OCI-LY7 (cell line): ENCODE measurements around the gene TCHH. TPM values are rescaled to one million over a fixed set of nuclear protein-coding genes. Genes with fewer than 3 reads are reported as not detected.

ENCODE experiments used
- BruUV-seq: library from RNA; stranded (reverse); fragments of 400-500 nt; replicated peaks from 2 replicates; lab custom pipeline; 2021; lab: Mats Ljungman, UMichigan
- CTCF ChIA-PET: fragments of 300-600 bp; sonication (Branson Sonifier 250); formaldehyde crosslinking; loops from one replicate; lab custom pipeline; 2022; ENCODE audit warnings: antibody characterized with exemption; ENCODE audit not compliant: unreplicated experiment; lab: Charles Lee
- POLR2A ChIA-PET: fragments of 300-600 bp; sonication (Branson Sonifier 250); formaldehyde crosslinking; loops from one replicate; lab custom pipeline; 2022; ENCODE audit warnings: antibody characterized with exemption; lab: Charles Lee
- DNase-seq: peaks from one replicate; pipeline ENCODE4 v3.0.0-alpha.2; 2015; ENCODE audit warnings: low spot score
- H2AFZ ChIP-seq: fragments of 200-600 bp; sonication (generic), shearing (Covaris generic); 2 replicates; pipeline ENCODE4 v1.6.1; 2014; ENCODE audit warnings: mild to moderate bottlenecking, antibody characterized with exemption, low read length, moderate library complexity
- H3K27ac ChIP-seq: fragments of 200-600 bp; sonication (generic); 2 replicates; pipeline ENCODE4 v1.5.1; 2014; ENCODE audit warnings: mixed run types, low read depth, mild to moderate bottlenecking, moderate library complexity, low read length, inconsistent platforms; ENCODE audit not compliant: poor library complexity, severe bottlenecking
- H3K36me3 ChIP-seq: fragments of 200-600 bp; sonication (generic); 2 replicates; pipeline ENCODE4 v1.6.1; 2014; ENCODE audit warnings: mild to moderate bottlenecking, antibody characterized with exemption, low read length, moderate library complexity, mixed read lengths; ENCODE audit not compliant: insufficient read depth
- H3K4me1 ChIP-seq: fragments of 200-600 bp; sonication (generic); 2 replicates; pipeline ENCODE4 v1.5.1; 2014; ENCODE audit warnings: mild to moderate bottlenecking, low read length; ENCODE audit not compliant: insufficient read depth, poor library complexity, severe bottlenecking
- H3K4me2 ChIP-seq: fragments of 200-600 bp; sonication (generic); 2 replicates; pipeline ENCODE4 v1.6.1; 2014; ENCODE audit warnings: mild to moderate bottlenecking, low read length
- H3K4me3 ChIP-seq: fragments of 200-600 bp; sonication (generic); 2 replicates; pipeline ENCODE4 v1.5.1; 2014; ENCODE audit warnings: mild to moderate bottlenecking, low read depth, low read length; ENCODE audit not compliant: poor library complexity, severe bottlenecking
- H3K79me2 ChIP-seq: fragments of 200-600 bp; sonication (generic); 2 replicates; pipeline ENCODE4 v1.6.1; 2016; ENCODE audit warnings: low read depth, mild to moderate bottlenecking, low read length, moderate library complexity, mixed read lengths; ENCODE audit not compliant: insufficient read depth
- H3K9me2 ChIP-seq: fragments of 200-600 bp; sonication (generic); 2 replicates; pipeline ENCODE4 v1.6.1; 2016; ENCODE audit warnings: mild to moderate bottlenecking, low read length, mixed read lengths; ENCODE audit not compliant: insufficient read depth
- H3K9me3 ChIP-seq: fragments of 200-600 bp; sonication (generic); 2 replicates; pipeline ENCODE4 v1.6.1; 2014; ENCODE audit warnings: mild to moderate bottlenecking, mixed run types, low read length, mixed read lengths
- H4K20me1 ChIP-seq: fragments of 200-600 bp; sonication (generic); 2 replicates; pipeline ENCODE4 v1.6.1; 2014; ENCODE audit warnings: mild to moderate bottlenecking, antibody characterized with exemption, low read length, moderate library complexity, mixed read lengths; ENCODE audit not compliant: insufficient read depth
- EZH2phosphoT487 ChIP-seq: fragments of 200-600 bp; sonication (generic); IDR thresholded peaks from 2 replicates; pipeline ENCODE4 v1.6.1; 2018; ENCODE audit warnings: low read depth, borderline replicate concordance, mild to moderate bottlenecking, mixed run types, antibody characterized with exemption, low read length, moderate library complexity, mixed read lengths
- intact Hi-C: fragments of 100-400 bp; cut with micrococcal nuclease; formaldehyde crosslinking; loops from one replicate; pipeline ENCODE4 v1.10.0; 2022; ENCODE audit not compliant: unreplicated experiment
- total RNA-seq, 2 experiments: library from RNA; depleted of rRNA in 1 of 2; stranded (reverse); fragments of >200 nt in 1 of 2; shearing (Covaris generic) in 1 of 2; gene quantifications; 2 replicates each; pipeline ENCODE4 v1.2.3, GENCODE V29; 2014 to 2022
- TF ChIP-seq, protein P1 (sequence below): fragments of 200-600 bp; sonication (generic); conservative IDR thresholded peaks from 2 replicates; pipeline ENCODE4 v1.5.1; 2014; ENCODE audit warnings: mild to moderate bottlenecking, antibody characterized with exemption, low read length, moderate library complexity, mixed read lengths

Gene TCHH
- total RNA-seq, 2 experiments from 2014 or later = not detected

DNA sequence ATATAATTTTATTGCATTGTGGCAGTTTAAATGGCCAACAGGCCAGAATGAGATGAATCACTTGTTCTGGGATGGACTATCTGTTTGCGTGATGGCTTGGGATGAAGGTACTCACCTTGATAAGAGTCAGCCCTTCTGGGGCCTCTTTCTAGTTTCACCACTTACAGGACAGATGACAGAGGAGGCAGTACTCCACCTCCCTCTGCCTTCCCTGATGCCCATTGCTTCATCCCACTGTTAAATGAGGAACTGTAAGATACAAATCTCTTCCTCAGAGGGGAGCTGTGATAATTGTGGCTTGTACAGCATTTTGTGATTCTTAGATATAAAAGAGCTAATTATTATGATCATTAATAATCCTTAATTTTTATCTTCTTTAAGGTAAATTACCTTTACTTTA is 3.7 kb upstream of the TCHH start:
- H3K4me2 ChIP-seq = no peak overlapping the region
- H4K20me1 ChIP-seq = no peaks in the 10 kb centered on the region
- intact Hi-C loops = no loop called here
- ChIA-PET CTCF (no interaction called here), POLR2A (no interaction called here)
- H3K36me3 ChIP-seq = no peaks in the 10 kb centered on the region
- no peak for DNase-seq
- no peak for TF ChIP-seq EZH2phosphoT487
- TF ChIP-seq, protein P1, sequence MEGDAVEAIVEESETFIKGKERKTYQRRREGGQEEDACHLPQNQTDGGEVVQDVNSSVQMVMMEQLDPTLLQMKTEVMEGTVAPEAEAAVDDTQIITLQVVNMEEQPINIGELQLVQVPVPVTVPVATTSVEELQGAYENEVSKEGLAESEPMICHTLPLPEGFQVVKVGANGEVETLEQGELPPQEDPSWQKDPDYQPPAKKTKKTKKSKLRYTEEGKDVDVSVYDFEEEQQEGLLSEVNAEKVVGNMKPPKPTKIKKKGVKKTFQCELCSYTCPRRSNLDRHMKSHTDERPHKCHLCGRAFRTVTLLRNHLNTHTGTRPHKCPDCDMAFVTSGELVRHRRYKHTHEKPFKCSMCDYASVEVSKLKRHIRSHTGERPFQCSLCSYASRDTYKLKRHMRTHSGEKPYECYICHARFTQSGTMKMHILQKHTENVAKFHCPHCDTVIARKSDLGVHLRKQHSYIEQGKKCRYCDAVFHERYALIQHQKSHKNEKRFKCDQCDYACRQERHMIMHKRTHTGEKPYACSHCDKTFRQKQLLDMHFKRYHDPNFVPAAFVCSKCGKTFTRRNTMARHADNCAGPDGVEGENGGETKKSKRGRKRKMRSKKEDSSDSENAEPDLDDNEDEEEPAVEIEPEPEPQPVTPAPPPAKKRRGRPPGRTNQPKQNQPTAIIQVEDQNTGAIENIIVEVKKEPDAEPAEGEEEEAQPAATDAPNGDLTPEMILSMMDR = no peak
- H3K9me2 ChIP-seq = no peaks in the 10 kb centered on the region
- H3K9me3 ChIP-seq = no peaks in the 10 kb centered on the region
- no peak overlapping the region for H3K27ac ChIP-seq
- no TSS peak for BruUV-seq
- no peak overlapping the region for H3K4me3 ChIP-seq
- no peaks in the 10 kb centered on the region for H3K79me2 ChIP-seq
- H3K4me1 ChIP-seq = no peaks in the 10 kb centered on the region
- no peak overlapping the region for H2AFZ ChIP-seq

DNA sequence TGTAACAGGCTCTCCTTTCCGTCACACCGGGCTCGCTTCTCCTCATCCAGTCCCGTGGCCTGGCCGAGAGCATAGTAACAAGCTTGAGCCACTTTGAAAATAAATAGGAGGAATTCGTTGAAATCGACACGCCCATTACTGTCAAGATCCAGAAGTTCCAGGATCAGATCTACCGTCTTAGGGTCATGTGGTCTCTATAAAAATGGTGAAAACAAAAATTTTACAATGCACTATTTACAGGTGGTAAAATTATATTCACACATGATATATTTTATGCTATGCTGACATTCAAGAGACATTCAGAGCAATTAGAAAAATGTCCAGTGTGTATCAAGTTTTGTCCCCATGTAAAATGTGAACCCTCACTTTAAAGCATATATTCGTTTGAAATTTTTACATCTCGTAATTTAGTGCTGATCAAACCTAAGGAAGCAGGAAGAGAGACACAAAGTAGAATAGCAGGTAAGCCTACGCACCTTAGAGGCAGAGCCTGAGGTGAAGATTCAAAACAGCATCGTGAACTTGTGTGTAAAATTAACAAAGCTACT is 2.3 kb downstream of the TCHH start:
- Histone ChIP-seq H3K9me3 (no peaks in the 10 kb centered on the region), H2AFZ (no peak overlapping the region), H4K20me1 (no peaks in the 10 kb centered on the region), H3K4me3 (no peak overlapping the region), H3K79me2 (no peaks in the 10 kb centered on the region), H3K4me1 (no peaks in the 10 kb centered on the region), H3K36me3 (no peaks in the 10 kb centered on the region), H3K27ac (no peak overlapping the region), H3K9me2 (no peaks in the 10 kb centered on the region), H3K4me2 (no peak overlapping the region)
- BruUV-seq = no TSS peak
- CTCF ChIA-PET = no interaction called here
- POLR2A ChIA-PET = no interaction called here
- no peak for TF ChIP-seq EZH2phosphoT487
- TF ChIP-seq, protein P1 = no peak
- intact Hi-C loops = no loop called here
- DNase-seq = no peak

DNA sequence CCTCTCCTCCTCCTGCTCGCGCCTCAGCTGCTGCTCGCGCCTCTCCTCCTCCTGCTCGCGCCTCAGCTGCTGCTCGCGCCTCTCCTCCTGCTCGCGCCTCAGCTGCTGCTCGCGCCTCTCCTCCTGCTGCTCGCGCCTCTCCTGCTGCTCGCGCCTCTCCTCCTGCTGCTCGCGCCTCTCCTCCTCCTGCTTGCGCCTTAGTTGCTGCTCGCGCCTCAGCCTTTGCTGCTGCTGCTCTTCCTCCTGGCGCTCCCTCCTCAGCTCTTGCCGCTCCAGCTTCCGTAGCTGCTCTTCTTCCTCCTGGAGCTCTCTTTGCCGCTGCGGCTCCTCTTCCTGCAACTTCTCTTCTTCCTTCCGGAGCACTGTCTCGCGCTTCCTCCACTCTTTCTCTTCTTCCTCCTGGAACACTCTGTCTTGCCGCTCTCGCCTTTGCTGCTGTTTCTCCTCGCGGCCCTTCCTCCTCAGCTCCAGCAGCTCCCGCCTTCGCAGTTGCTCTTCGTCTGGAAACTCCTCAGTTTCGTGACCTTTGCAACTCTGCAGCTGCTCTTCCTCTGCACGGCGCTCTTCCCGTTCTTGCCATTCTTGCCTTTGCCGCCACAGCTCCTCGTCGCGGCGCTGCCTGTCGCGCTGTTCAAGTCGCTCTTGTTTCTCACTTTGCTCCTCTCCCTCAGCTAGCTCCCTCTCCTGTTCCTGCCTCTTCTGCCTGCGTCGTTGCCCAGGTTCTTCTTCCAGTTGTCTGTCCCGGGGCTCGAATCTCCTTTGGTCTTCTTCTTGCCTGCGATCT is 3.0 kb downstream of the TCHH start:
- CTCF ChIA-PET = no interaction called here
- Histone ChIP-seq H3K4me1 (no peaks in the 10 kb centered on the region), H3K4me2 (no peak overlapping the region; the same call in 1 of the 2 replicates)

More for the DNA sequence above, 3.0 kb downstream of the TCHH start:
- intact Hi-C loops = no loop called here
- Histone ChIP-seq H3K4me3 (no peak overlapping the region), H3K27ac (no peak overlapping the region), H4K20me1 (no peaks in the 10 kb centered on the region), H3K9me3 (no peaks in the 10 kb centered on the region), H3K36me3 (no peaks in the 10 kb centered on the region), H2AFZ (no peak overlapping the region), H3K9me2 (no peaks in the 10 kb centered on the region), H3K79me2 (no peaks in the 10 kb centered on the region)
- DNase-seq = no peak
- POLR2A ChIA-PET = no interaction called here
- no peak for TF ChIP-seq EZH2phosphoT487
- TF ChIP-seq, protein P1 = no peak
- no TSS peak for BruUV-seq
